Measurements from ENCODE around the gene ACO1.
"Not testable (repeated sequence)": the region's sequence is repeated elsewhere in the genome, so short reads cannot be mapped to it uniquely, and the experiment has no call there.

The ACO1 gene

GRCh38 chr9:32384364-32385151, at the start of gene ACO1:
Gene ACO1 (plus strand): TSS chr9:32384643. CDS start chr9:32405507, 20,864 bp downstream.
- DNase-seq, result peak; percentile 77

GRCh38 chr9:32334916-32335895, 49.2 kb upstream of the ACO1 start:
- DNase-seq, result no peak

- no peak for DNase-seq
Measured at GRCh38 chr9:32339424-32339823, 45.0 kb upstream of the ACO1 start.

- no peak for DNase-seq
Measured at GRCh38 chr9:32340361-32340760, 44.1 kb upstream of the ACO1 start.

- DNase-seq, result no peak
Measured at GRCh38 chr9:32344551-32345182, 39.8 kb upstream of the ACO1 start.

- DNase-seq, result no peak
Measured at GRCh38 chr9:32345243-32345642, 39.2 kb upstream of the ACO1 start.

- no peak for DNase-seq
Measured at GRCh38 chr9:32347571-32347970, 36.9 kb upstream of the ACO1 start.

GRCh38 chr9:32348106-32348695, 36.2 kb upstream of the ACO1 start:
- no peak for DNase-seq

GRCh38 chr9:32349013-32349412, 35.4 kb upstream of the ACO1 start:
- no peak for DNase-seq

GRCh38 chr9:32350682-32351081, 33.8 kb upstream of the ACO1 start:
- DNase-seq, result no peak

GRCh38 chr9:32351845-32352244, 32.6 kb upstream of the ACO1 start:
- DNase-seq, result no peak

- DNase-seq, result not testable (repeated sequence)
Measured at GRCh38 chr9:32353476-32353875, 31.0 kb upstream of the ACO1 start.

- no peak for DNase-seq
Measured at GRCh38 chr9:32359452-32359851, 25.0 kb upstream of the ACO1 start.

GRCh38 chr9:32360983-32361673, 23.3 kb upstream of the ACO1 start:
- DNase-seq, result no peak

- no peak for DNase-seq
Measured at GRCh38 chr9:32371279-32371678, 13.2 kb upstream of the ACO1 start.

- DNase-seq, result no peak
Measured at GRCh38 chr9:32371679-32372078, 12.8 kb upstream of the ACO1 start.

- no peak for DNase-seq
Measured at GRCh38 chr9:32376285-32376684, 8.2 kb upstream of the ACO1 start.

GRCh38 chr9:32378496-32378895, 5.9 kb upstream of the ACO1 start:
- peak; percentile 76 for DNase-seq

GRCh38 chr9:32378993-32379729, 5.3 kb upstream of the ACO1 start:
- DNase-seq, result peak; percentile 80

GRCh38 chr9:32380944-32381343, 3.5 kb upstream of the ACO1 start:
- no peak for DNase-seq

- no peak for DNase-seq
Measured at GRCh38 chr9:32382565-32383320, 1.7 kb upstream of the ACO1 start.

Measured in CD4-positive, alpha-beta T cell treated with Interleukin-4 for 4 hours (primary cell).